ENCODE results near the gene ADGRL2. TPM values are rescaled to one million over a fixed set of nuclear protein-coding genes. Genes with fewer than 3 reads are reported as not detected.

Gene ADGRL2
- total and polyA plus RNA-seq, 9 of the 15 experiments (the other 6 are each of a cell fraction or from before 2014, with no cell fraction given): 0.03 to 0.15 (median 0.13) TPM; not detected in 6

GRCh38 chr1:81852961-81853360 lies 52.2 kb downstream of the ADGRL2 start (continued):
- TF ChIP-seq, protein P1, sequence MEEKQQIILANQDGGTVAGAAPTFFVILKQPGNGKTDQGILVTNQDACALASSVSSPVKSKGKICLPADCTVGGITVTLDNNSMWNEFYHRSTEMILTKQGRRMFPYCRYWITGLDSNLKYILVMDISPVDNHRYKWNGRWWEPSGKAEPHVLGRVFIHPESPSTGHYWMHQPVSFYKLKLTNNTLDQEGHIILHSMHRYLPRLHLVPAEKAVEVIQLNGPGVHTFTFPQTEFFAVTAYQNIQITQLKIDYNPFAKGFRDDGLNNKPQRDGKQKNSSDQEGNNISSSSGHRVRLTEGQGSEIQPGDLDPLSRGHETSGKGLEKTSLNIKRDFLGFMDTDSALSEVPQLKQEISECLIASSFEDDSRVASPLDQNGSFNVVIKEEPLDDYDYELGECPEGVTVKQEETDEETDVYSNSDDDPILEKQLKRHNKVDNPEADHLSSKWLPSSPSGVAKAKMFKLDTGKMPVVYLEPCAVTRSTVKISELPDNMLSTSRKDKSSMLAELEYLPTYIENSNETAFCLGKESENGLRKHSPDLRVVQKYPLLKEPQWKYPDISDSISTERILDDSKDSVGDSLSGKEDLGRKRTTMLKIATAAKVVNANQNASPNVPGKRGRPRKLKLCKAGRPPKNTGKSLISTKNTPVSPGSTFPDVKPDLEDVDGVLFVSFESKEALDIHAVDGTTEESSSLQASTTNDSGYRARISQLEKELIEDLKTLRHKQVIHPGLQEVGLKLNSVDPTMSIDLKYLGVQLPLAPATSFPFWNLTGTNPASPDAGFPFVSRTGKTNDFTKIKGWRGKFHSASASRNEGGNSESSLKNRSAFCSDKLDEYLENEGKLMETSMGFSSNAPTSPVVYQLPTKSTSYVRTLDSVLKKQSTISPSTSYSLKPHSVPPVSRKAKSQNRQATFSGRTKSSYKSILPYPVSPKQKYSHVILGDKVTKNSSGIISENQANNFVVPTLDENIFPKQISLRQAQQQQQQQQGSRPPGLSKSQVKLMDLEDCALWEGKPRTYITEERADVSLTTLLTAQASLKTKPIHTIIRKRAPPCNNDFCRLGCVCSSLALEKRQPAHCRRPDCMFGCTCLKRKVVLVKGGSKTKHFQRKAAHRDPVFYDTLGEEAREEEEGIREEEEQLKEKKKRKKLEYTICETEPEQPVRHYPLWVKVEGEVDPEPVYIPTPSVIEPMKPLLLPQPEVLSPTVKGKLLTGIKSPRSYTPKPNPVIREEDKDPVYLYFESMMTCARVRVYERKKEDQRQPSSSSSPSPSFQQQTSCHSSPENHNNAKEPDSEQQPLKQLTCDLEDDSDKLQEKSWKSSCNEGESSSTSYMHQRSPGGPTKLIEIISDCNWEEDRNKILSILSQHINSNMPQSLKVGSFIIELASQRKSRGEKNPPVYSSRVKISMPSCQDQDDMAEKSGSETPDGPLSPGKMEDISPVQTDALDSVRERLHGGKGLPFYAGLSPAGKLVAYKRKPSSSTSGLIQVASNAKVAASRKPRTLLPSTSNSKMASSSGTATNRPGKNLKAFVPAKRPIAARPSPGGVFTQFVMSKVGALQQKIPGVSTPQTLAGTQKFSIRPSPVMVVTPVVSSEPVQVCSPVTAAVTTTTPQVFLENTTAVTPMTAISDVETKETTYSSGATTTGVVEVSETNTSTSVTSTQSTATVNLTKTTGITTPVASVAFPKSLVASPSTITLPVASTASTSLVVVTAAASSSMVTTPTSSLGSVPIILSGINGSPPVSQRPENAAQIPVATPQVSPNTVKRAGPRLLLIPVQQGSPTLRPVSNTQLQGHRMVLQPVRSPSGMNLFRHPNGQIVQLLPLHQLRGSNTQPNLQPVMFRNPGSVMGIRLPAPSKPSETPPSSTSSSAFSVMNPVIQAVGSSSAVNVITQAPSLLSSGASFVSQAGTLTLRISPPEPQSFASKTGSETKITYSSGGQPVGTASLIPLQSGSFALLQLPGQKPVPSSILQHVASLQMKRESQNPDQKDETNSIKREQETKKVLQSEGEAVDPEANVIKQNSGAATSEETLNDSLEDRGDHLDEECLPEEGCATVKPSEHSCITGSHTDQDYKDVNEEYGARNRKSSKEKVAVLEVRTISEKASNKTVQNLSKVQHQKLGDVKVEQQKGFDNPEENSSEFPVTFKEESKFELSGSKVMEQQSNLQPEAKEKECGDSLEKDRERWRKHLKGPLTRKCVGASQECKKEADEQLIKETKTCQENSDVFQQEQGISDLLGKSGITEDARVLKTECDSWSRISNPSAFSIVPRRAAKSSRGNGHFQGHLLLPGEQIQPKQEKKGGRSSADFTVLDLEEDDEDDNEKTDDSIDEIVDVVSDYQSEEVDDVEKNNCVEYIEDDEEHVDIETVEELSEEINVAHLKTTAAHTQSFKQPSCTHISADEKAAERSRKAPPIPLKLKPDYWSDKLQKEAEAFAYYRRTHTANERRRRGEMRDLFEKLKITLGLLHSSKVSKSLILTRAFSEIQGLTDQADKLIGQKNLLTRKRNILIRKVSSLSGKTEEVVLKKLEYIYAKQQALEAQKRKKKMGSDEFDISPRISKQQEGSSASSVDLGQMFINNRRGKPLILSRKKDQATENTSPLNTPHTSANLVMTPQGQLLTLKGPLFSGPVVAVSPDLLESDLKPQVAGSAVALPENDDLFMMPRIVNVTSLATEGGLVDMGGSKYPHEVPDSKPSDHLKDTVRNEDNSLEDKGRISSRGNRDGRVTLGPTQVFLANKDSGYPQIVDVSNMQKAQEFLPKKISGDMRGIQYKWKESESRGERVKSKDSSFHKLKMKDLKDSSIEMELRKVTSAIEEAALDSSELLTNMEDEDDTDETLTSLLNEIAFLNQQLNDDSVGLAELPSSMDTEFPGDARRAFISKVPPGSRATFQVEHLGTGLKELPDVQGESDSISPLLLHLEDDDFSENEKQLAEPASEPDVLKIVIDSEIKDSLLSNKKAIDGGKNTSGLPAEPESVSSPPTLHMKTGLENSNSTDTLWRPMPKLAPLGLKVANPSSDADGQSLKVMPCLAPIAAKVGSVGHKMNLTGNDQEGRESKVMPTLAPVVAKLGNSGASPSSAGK (IDR thresholded peaks at IDR 0.05): no peak
